ENCODE measurements around the gene NBAS.
"Not testable (repeated sequence)": the region's sequence is repeated elsewhere in the genome, so short reads cannot be mapped to it uniquely, and the experiment has no call there.

NBAS gene

GRCh38 chr2:15507697-15508096 lies 53.4 kb downstream of the NBAS start:
- in situ Hi-C loops (cut with HindIII; ENCODE audit: low sequenced_read_pairs), result no loop called here
- no peak for DNase-seq (ENCODE audit: low read depth)
- no peak for TF ChIP-seq CTCF (IDR thresholded peaks at IDR 0.05; ENCODE audit: low read depth, low read length, missing control alignments)
- no peak overlapping the region for H3K4me3 ChIP-seq (ENCODE audit: low read depth, low read length)

- no peak overlapping the region for H3K4me3 ChIP-seq (ENCODE audit: low read depth, low read length)
- no peak for TF ChIP-seq CTCF (IDR thresholded peaks at IDR 0.05; ENCODE audit: low read depth, low read length, missing control alignments)
- in situ Hi-C loops (cut with HindIII; ENCODE audit: low sequenced_read_pairs), result no loop called here
- DNase-seq (ENCODE audit: low read depth), result no peak
Measured at GRCh38 chr2:15507061-15507460, 54.1 kb downstream of the NBAS start.

GRCh38 chr2:15506229-15506819 lies 54.8 kb downstream of the NBAS start:
- peak; percentile 16 for DNase-seq (ENCODE audit: low read depth)
- no peak overlapping the region for H3K4me3 ChIP-seq (ENCODE audit: low read depth, low read length)
- TF ChIP-seq CTCF (IDR thresholded peaks at IDR 0.05; ENCODE audit: low read depth, low read length, missing control alignments), result no peak
- in situ Hi-C loops (cut with HindIII; ENCODE audit: low sequenced_read_pairs), result no loop called here

- in situ Hi-C loops (cut with HindIII; ENCODE audit: low sequenced_read_pairs), result no loop called here
- H3K4me3 ChIP-seq (ENCODE audit: low read depth, low read length), result no peak overlapping the region
- no peak for DNase-seq (ENCODE audit: low read depth)
- no peak for TF ChIP-seq CTCF (IDR thresholded peaks at IDR 0.05; ENCODE audit: low read depth, low read length, missing control alignments)
Measured at GRCh38 chr2:15504882-15505663, 56.1 kb downstream of the NBAS start.

- DNase-seq (ENCODE audit: low read depth); in situ Hi-C loops (cut with HindIII; ENCODE audit: low sequenced_read_pairs); H3K4me3 ChIP-seq (ENCODE audit: low read depth, low read length): not testable (repeated sequence)
Measured at GRCh38 chr2:15499251-15499650, 61.9 kb downstream of the NBAS start.

GRCh38 chr2:15498554-15498953 lies 62.6 kb downstream of the NBAS start:
- H3K4me3 ChIP-seq (ENCODE audit: low read depth, low read length), result no peak overlapping the region
- in situ Hi-C loops (cut with HindIII; ENCODE audit: low sequenced_read_pairs), result no loop called here
- TF ChIP-seq CTCF (IDR thresholded peaks at IDR 0.05; ENCODE audit: low read depth, low read length, missing control alignments), result no peak
- DNase-seq (ENCODE audit: low read depth), result no peak

- in situ Hi-C loops (cut with HindIII; ENCODE audit: low sequenced_read_pairs), result no loop called here
- no peak for DNase-seq (ENCODE audit: low read depth)
- H3K4me3 ChIP-seq (ENCODE audit: low read depth, low read length), result no peak overlapping the region
- no peak for TF ChIP-seq CTCF (IDR thresholded peaks at IDR 0.05; ENCODE audit: low read depth, low read length, missing control alignments)
Measured at GRCh38 chr2:15494877-15495276, 66.3 kb downstream of the NBAS start.
